Mucosa of stomach (tissue), 1 donor: ENCODE measurements around the gene JDP2.

Experiments
- H3K27me3 ChIP-seq: one replicate; pipeline ENCODE4 v1.7.0; 2013; ENCODE audit warnings: mild to moderate bottlenecking, low read length; ENCODE audit not compliant: control insufficient read depth, insufficient read depth
- H3K36me3 ChIP-seq: one replicate; pipeline ENCODE4 v1.7.0; 2013; ENCODE audit warnings: low read length; ENCODE audit not compliant: control insufficient read depth, insufficient read depth
- H3K4me1 ChIP-seq: one replicate; pipeline ENCODE4 v1.7.0; 2013; ENCODE audit warnings: mild to moderate bottlenecking, low read length; ENCODE audit not compliant: control insufficient read depth, insufficient read depth
- H3K4me3 ChIP-seq: one replicate; pipeline ENCODE4 v1.7.0; 2013; ENCODE audit warnings: low read length
- H3K9ac ChIP-seq: one replicate; pipeline ENCODE4 v1.7.0; 2013; ENCODE audit warnings: mild to moderate bottlenecking, low read length, moderate library complexity
- H3K9me3 ChIP-seq: one replicate; pipeline ENCODE4 v1.7.0; 2013; ENCODE audit warnings: mild to moderate bottlenecking, low read length, moderate library complexity; ENCODE audit not compliant: control insufficient read depth
- donor health status: Pancreatic carcinoma.

JDP2 gene

DNA sequence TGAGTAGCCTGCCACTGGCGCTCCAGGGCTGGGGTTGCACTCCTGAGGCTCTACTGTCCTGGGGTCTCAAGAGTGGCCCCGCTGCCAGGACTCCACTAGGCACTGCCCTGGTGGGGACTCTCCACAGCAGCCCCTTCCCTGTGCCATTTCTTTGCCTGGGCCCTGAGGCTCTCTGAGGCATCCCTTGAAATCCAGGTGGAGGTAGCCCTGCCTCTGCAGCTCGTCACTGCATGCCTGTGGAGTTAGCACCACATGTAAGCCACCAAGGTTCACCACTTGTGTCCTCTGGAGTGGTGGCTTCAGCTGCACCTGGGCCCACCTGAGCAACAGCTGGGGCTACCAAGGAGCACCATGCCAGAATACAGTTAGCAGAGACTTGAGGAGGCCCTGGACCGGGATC, 54.5 kb downstream of the JDP2 start:
- H3K4me1 ChIP-seq = no peaks in the 10 kb centered on the region
- H3K4me3 ChIP-seq = no peak overlapping the region
- H3K9ac ChIP-seq = no peak overlapping the region
- no peaks in the 10 kb centered on the region for H3K36me3 ChIP-seq
- H3K9me3 ChIP-seq = no peaks in the 10 kb centered on the region
- H3K27me3 ChIP-seq = no peaks in the 10 kb centered on the region

DNA sequence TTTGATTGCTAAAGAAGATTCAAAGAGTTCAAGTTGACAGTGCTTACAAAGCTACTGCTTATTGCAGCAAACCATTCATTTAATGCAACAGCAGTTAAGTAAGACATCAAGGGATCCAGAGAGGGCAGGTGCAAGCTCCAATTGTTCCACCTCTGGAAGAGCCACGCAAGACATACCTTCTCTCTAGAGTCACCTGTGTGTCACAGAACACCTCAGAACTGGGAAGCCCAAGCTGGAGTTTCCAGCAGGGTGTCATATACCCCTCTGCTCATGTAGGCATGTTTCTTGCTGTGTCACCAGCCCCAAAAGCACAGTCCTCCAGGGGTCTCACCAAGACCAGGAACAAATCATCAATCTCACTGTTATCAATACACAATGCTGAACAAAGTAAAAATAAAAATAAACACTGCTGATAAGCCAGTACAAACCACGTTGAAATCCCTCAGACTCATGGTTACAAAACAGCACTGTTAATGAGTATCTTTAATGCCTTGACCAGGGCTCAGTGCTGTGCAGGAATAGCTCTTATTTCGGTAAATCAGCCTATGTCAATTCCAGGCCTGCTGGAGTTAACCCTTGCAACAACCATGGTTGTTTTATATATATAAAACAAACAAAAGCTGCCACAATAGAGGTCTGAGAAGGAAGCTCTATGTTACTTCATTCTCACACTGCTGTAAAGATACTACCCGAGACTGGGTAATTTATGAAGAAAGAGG, 57.0 kb downstream of the JDP2 start:
- Histone ChIP-seq H3K4me1 (no peaks in the 10 kb centered on the region), H3K27me3 (no peaks in the 10 kb centered on the region), H3K9me3 (no peaks in the 10 kb centered on the region), H3K4me3 (no peak overlapping the region), H3K9ac (no peak overlapping the region), H3K36me3 (no peaks in the 10 kb centered on the region)

DNA sequence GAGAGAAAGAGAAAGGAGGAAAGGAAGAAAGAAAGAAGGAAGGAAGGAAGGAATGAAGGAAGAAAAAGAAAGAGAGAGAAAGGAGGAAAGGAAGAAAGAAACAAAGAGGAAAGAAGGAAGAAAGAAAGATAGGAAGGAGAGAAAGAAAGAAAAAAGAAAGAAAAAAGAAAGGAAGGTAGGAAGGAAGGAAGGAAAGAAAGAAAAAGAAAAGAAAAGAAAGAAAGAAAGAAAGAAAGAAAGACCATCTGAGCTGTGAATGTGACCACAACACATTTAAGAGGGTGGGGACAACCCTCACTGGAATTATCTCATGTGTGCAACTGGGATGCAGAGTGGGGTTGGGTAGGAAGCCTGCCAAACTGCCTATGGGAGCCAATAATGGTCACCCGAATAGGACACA, 58.5 kb downstream of the JDP2 start:
- Histone ChIP-seq H3K9ac (no peak overlapping the region), H3K4me1 (no peaks in the 10 kb centered on the region)

DNA sequence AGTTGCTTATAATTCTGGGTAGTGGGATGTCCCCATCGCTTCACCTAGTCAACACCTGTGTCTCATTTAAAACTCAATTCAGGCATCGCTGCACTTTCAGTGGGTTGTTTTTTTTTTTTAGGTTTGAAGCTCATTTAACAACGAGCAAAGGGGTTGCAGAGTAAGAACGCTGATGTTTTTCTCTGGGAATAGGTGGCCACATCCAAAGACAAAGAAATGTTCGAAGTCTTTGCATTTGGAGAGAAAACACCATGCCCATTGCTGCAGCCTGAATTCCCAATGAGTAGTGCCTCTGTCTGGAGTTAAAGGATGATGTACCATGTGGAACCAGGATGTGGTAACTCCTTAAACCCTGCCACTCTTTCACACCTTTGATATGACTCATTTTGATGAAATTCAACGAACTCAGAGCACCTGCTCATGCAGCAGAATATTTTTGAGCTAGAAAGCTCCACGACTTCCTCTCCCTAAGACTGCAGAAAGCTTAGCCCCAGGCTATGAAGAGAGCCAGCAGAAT, 59.4 kb downstream of the JDP2 start:
- Histone ChIP-seq H3K36me3 (no peaks in the 10 kb centered on the region), H3K9ac (no peak overlapping the region), H3K4me1 (no peaks in the 10 kb centered on the region), H3K27me3 (no peaks in the 10 kb centered on the region), H3K9me3 (no peaks in the 10 kb centered on the region), H3K4me3 (no peak overlapping the region)

More for the DNA sequence above, 58.5 kb downstream of the JDP2 start:
- Histone ChIP-seq H3K4me3 (no peak overlapping the region), H3K36me3 (no peaks in the 10 kb centered on the region), H3K9me3 (no peaks in the 10 kb centered on the region), H3K27me3 (no peaks in the 10 kb centered on the region)

DNA sequence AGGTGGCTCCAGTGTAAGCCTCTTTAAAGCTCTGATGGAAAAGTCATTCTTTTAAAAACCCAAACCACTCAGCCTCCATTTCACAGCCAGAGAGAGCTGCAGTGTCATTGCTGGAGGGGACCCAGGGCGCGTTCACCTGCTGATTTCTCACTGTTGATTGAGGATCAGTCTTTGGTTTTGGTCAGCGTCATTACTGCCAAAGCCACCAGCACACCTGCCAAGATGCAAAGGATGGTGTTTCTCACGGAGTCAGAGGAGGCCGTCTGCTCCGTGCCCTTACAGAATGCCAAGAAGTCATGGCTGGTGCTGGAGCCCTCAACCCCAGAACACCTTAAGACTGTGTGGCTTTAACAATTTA, 61.6 kb downstream of the JDP2 start:
- no peaks in the 10 kb centered on the region for H3K9me3 ChIP-seq

DNA sequence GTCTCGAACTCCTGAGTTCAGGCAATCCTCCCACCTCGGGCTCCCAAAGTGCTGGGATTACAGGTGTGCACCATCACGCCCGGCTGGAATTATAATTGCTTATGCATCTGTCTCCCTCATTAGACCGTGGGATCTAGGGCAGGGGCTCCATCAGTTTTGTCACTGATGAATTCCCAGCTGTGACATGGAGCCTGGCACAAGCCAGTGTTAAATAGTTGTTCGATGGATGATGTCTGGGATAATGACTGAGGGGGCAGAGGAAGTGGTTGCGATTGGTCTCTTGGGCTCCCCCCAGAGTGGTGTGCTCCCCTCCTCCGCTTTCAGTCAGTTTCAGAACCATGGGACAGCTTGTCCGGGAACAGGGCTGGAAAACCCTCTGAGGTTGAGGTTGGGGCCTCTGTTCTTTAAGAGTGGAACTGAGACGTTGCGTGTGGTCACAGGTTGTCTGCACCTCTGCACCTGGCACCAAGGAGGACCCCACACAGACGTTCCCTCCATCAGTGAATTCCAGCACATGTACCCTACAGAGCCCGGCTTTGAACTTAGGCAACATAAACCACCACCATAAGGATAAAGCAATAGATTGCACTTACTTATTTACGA, 63.7 kb downstream of the JDP2 start:
- Histone ChIP-seq H3K9me3 (no peaks in the 10 kb centered on the region), H3K4me3 (no peak overlapping the region), H3K4me1 (no peaks in the 10 kb centered on the region), H3K9ac (no peak overlapping the region), H3K36me3 (no peaks in the 10 kb centered on the region), H3K27me3 (no peaks in the 10 kb centered on the region)

More for the DNA sequence above, 61.6 kb downstream of the JDP2 start:
- no peak overlapping the region for H3K4me3 ChIP-seq
- H3K4me1 ChIP-seq = no peaks in the 10 kb centered on the region
- H3K27me3 ChIP-seq = no peaks in the 10 kb centered on the region
- no peaks in the 10 kb centered on the region for H3K36me3 ChIP-seq
- no peak overlapping the region for H3K9ac ChIP-seq

DNA sequence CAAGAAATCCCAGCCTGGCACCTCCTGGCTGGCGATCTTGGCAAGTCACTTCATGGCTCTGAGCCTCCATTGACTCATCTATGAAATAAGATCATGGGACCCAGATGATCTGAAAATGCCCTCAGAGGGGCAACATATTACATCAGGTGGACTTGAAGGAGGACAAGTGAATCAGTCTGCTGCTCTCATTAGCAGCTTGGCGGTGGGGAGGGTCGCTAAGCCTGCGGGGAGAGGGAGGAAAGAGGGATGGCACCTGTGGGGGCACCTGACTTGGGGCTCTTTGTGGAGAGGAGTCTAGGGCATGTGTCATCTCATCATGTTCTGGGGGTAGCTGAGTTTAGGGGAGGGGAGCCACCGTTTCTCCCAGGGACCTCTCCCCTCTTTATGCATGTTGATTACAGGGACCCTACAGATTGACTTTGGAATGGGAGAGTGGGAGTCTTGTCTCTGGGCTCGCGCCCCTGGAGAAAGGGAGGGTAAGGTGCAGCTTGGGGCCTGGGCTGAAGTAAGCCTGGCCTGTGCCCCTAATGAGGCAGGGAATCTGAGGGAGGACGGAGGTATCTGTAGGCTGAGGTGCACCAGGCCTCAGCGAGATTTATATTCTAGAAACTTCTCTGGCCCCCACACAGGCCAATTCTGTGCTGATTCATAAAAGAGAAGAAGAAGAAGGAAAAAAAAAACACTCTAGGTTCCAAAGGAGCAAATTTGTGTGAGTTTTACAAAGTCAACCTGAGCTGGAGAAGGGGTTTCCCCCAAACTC, 65.2 kb downstream of the JDP2 start:
- Histone ChIP-seq H3K36me3 (no peaks in the 10 kb centered on the region), H3K27me3 (no peaks in the 10 kb centered on the region), H3K4me1 (no peaks in the 10 kb centered on the region), H3K4me3 (no peak overlapping the region), H3K9me3 (no peaks in the 10 kb centered on the region), H3K9ac (no peak overlapping the region)

DNA sequence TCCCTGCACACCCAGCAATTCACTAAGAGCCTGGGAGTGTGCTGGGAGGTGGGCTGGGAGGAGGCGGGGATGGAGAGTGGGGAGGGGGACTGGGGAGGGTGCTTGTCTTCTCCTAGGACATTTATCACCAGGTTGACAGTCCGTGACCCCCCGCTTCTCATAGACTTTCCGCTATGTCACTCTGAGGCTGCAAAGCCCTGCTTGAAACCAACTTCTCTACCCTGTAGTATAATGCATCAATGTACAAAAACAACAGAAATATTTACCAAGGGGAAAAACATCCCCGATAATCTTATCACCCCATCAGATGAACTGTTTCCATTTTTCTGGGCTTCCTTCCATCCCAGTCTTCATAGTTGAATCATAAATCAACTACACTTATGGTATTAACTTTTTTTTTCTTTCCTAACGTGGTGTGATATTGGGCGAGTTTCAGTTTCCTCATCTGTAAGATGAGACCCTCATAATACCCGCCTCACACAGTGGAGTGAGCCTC, 65.8 kb downstream of the JDP2 start:
- no peaks in the 10 kb centered on the region for H3K9me3 ChIP-seq
- H3K4me1 ChIP-seq = no peaks in the 10 kb centered on the region
- no peaks in the 10 kb centered on the region for H3K27me3 ChIP-seq
- no peaks in the 10 kb centered on the region for H3K36me3 ChIP-seq
- no peak overlapping the region for H3K4me3 ChIP-seq
- no peak overlapping the region for H3K9ac ChIP-seq

DNA sequence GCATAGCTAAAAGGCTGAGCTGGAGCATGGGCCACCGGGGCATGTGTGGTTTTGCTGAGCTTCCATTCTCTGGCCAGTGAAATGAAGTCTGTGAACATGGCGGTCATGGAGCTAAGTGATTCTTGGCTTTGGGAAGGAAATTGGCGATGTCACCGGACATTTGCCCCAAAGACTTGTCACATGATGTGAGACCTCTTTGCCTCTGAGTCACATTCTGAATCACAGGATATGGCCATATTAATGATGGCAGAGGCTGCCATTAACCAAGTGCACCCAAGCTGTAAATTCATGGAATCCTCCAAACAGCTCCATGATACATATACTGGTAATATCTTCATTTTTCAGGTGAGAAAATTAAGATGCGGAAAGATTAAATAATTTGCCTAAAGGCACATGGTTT, 67.1 kb downstream of the JDP2 start:
- H3K27me3 ChIP-seq = no peaks in the 10 kb centered on the region

DNA sequence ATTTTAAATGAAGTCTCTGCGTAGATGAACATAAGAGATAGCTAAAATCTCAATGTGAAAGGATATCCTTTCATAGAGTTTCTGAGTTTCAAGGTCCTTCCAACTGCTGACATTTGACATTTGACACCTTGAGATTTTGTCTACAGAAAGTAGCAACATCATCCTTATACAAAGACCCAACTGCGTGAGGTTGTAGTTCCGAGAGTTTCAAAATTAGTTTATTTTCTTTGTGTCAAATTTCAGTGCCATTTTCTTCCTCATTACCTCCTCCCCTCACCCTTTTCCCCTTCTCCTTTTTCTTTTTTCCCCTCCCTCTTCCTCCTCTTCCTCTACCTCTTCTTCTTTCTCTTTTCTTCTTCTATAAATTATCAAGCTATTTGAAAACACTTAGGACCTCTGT, 67.6 kb downstream of the JDP2 start:
- no peaks in the 10 kb centered on the region for H3K27me3 ChIP-seq
- no peaks in the 10 kb centered on the region for H3K9me3 ChIP-seq
- no peaks in the 10 kb centered on the region for H3K36me3 ChIP-seq

More for the DNA sequence above, 67.1 kb downstream of the JDP2 start:
- Histone ChIP-seq H3K36me3 (no peaks in the 10 kb centered on the region), H3K9ac (no peak overlapping the region), H3K4me1 (no peaks in the 10 kb centered on the region), H3K4me3 (no peak overlapping the region), H3K9me3 (no peaks in the 10 kb centered on the region)

DNA sequence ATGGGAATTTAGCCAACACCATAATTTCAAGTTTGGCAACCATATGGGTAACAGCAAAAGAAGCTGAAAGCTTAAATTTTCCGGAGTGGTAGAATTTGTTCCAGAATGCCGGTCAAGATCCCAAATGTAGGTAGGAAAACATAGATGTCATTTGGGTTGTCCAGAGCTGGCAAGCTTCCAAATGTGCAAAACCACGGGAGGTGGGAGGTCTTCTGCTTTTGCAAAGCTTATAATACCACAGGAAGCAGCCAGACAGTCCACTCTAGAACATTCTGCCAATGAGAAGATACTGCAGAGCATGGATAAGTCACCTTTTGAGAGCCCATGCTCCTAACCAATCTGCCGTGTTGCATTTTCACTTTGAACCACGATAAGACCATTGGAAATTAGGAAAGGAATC, 68.1 kb downstream of the JDP2 start:
- Histone ChIP-seq H3K9ac (no peak overlapping the region), H3K36me3 (no peaks in the 10 kb centered on the region), H3K4me1 (no peaks in the 10 kb centered on the region), H3K9me3 (no peaks in the 10 kb centered on the region), H3K27me3 (no peaks in the 10 kb centered on the region), H3K4me3 (no peak overlapping the region)

More for the DNA sequence above, 67.6 kb downstream of the JDP2 start:
- Histone ChIP-seq H3K4me3 (no peak overlapping the region), H3K9ac (no peak overlapping the region), H3K4me1 (no peaks in the 10 kb centered on the region)

DNA sequence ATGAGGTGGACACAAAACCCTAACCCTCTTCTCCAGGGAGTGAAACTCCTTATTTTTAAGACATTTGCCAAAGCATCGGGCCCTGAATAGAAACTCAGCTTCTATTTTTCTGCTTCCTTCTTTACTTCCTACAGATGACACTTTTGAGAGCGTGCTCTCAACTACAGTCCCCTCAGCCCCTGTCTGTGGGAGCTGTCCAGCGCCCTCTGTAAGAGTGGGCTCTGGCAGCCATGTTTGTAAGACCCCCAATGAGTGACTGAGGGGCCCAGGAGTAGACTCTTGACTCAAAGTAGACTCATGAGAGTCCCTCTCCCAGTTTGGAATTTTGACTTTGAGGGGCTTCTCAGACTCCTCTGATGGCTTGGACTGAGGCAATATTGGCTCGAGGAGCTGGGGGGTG, 68.9 kb downstream of the JDP2 start:
- H3K36me3 ChIP-seq = no peaks in the 10 kb centered on the region
- no peaks in the 10 kb centered on the region for H3K9me3 ChIP-seq
- no peak overlapping the region for H3K9ac ChIP-seq
- no peaks in the 10 kb centered on the region for H3K27me3 ChIP-seq
- H3K4me1 ChIP-seq = no peaks in the 10 kb centered on the region
- H3K4me3 ChIP-seq = no peak overlapping the region
